Activated naive CD4-positive, alpha-beta T cell treated with anti-CD3 and anti-CD28 coated beads, Interleukin-2, amount 10 ng/mL, durations not matched to agents 7 days and 5 days (primary cell): ENCODE data around the gene RFX8.
"Not testable (repeated sequence)": the region's sequence is repeated elsewhere in the genome, so short reads cannot be mapped to it uniquely, and the experiment has no call there.

Experiments used
- CTCF ChIA-PET: fragments of 350-600 bp; sonication (Branson Sonifier 250); formaldehyde crosslinking; loops from one replicate; lab custom pipeline; 2021; ENCODE audit warnings: antibody characterized with exemption; lab: Charles Lee
- DNase-seq: peaks from one replicate; pipeline ENCODE4 v3.0.0-alpha.2; 2020
- H3K27ac Mint-ChIP-seq: one replicate; pipeline ENCODE4 v1.8.0; 2021; ENCODE audit warnings: mild to moderate bottlenecking, moderate library complexity, mixed read lengths
- H3K27me3 Mint-ChIP-seq: one replicate; pipeline ENCODE4 v1.8.0; 2021; ENCODE audit warnings: mild to moderate bottlenecking, mixed read lengths
- H3K36me3 Mint-ChIP-seq: one replicate; pipeline ENCODE4 v1.8.0; 2021; ENCODE audit warnings: mixed read lengths
- H3K4me1 Mint-ChIP-seq: one replicate; pipeline ENCODE4 v1.8.0; 2021; ENCODE audit warnings: mixed read lengths
- H3K4me3 Mint-ChIP-seq: one replicate; pipeline ENCODE4 v1.8.0; 2021; ENCODE audit warnings: mild to moderate bottlenecking, moderate library complexity, mixed read lengths
- H3K9me3 Mint-ChIP-seq: one replicate; pipeline ENCODE4 v1.8.0; 2021; ENCODE audit warnings: mixed read lengths

RFX8 gene

GRCh38 chr2:101442042-101442666 lies 32.8 kb downstream of the RFX8 start:
- no peak for DNase-seq
- H3K36me3 Mint-ChIP-seq: peaks cover 3% of the 10 kb centered on the region
- no peak overlapping the region for H3K4me3 Mint-ChIP-seq
- peaks cover 9% of the 10 kb centered on the region for H3K4me1 Mint-ChIP-seq
- H3K27ac Mint-ChIP-seq: no peak overlapping the region
- H3K27me3 Mint-ChIP-seq: peaks cover 7% of the 10 kb centered on the region
- peaks cover 8% of the 10 kb centered on the region for H3K9me3 Mint-ChIP-seq
- CTCF ChIA-PET: no interaction called here

- DNase-seq: no peak
- H3K9me3 Mint-ChIP-seq: peaks cover 7% of the 10 kb centered on the region
- CTCF ChIA-PET: interaction anchor here (0.6 kb wide), 1 partner anchor 1954 kb away, joined by 3 read pairs; no protein-coding TSS in a partner anchor
- no peak overlapping the region for H3K27ac Mint-ChIP-seq
- peaks cover 8% of the 10 kb centered on the region for H3K27me3 Mint-ChIP-seq
- H3K4me1 Mint-ChIP-seq: peaks cover 9% of the 10 kb centered on the region
- peaks cover 3% of the 10 kb centered on the region for H3K36me3 Mint-ChIP-seq
- no peak overlapping the region for H3K4me3 Mint-ChIP-seq
Measured at GRCh38 chr2:101440127-101440738, 34.7 kb downstream of the RFX8 start.

- no peaks in the 10 kb centered on the region for H3K36me3 Mint-ChIP-seq
- CTCF ChIA-PET: interaction anchor here (0.6 kb wide), 1 partner anchor 1953 kb away, joined by 3 read pairs; no protein-coding TSS in a partner anchor
- H3K27ac Mint-ChIP-seq: no peak overlapping the region
- peaks cover 9% of the 10 kb centered on the region for H3K4me1 Mint-ChIP-seq
- H3K27me3 Mint-ChIP-seq: peaks cover 12% of the 10 kb centered on the region
- no peak overlapping the region for H3K4me3 Mint-ChIP-seq
- DNase-seq: no peak
- H3K9me3 Mint-ChIP-seq: peaks cover 4% of the 10 kb centered on the region
Measured at GRCh38 chr2:101439716-101440115, 35.2 kb downstream of the RFX8 start.

GRCh38 chr2:101438555-101438954 lies 36.4 kb downstream of the RFX8 start:
- H3K9me3 Mint-ChIP-seq, H3K4me1 Mint-ChIP-seq, H3K27ac Mint-ChIP-seq, H3K36me3 Mint-ChIP-seq, DNase-seq, CTCF ChIA-PET, H3K4me3 Mint-ChIP-seq: not testable (repeated sequence)
- peaks cover 12% of the 10 kb centered on the region for H3K27me3 Mint-ChIP-seq

- H3K4me1 Mint-ChIP-seq: no peaks in the 10 kb centered on the region
- DNase-seq: no peak
- no peak overlapping the region for H3K4me3 Mint-ChIP-seq
- no peak overlapping the region for H3K27ac Mint-ChIP-seq
- H3K27me3 Mint-ChIP-seq: peaks cover 12% of the 10 kb centered on the region
- H3K36me3 Mint-ChIP-seq: no peaks in the 10 kb centered on the region
- H3K9me3 Mint-ChIP-seq: no peaks in the 10 kb centered on the region
- CTCF ChIA-PET: interaction anchor here (1.2 kb wide), 1 partner anchor 448 kb away, joined by 3 read pairs; no protein-coding TSS in a partner anchor
Measured at GRCh38 chr2:101435001-101435862, 39.7 kb downstream of the RFX8 start.

GRCh38 chr2:101433465-101433864 lies 41.4 kb downstream of the RFX8 start:
- H3K4me3 Mint-ChIP-seq: no peak overlapping the region
- no peak overlapping the region for H3K27ac Mint-ChIP-seq
- CTCF ChIA-PET: no interaction called here
- no peaks in the 10 kb centered on the region for H3K36me3 Mint-ChIP-seq
- peaks cover 16% of the 10 kb centered on the region for H3K27me3 Mint-ChIP-seq
- no peaks in the 10 kb centered on the region for H3K9me3 Mint-ChIP-seq
- H3K4me1 Mint-ChIP-seq: no peaks in the 10 kb centered on the region
- DNase-seq: no peak

- no peak overlapping the region for H3K4me3 Mint-ChIP-seq
- DNase-seq: no peak
Measured at GRCh38 chr2:101432411-101433181, 42.3 kb downstream of the RFX8 start.

GRCh38 chr2:101431486-101431885 lies 43.4 kb downstream of the RFX8 start:
- DNase-seq: no peak
- H3K4me3 Mint-ChIP-seq: no peak overlapping the region
- H3K9me3 Mint-ChIP-seq: no peaks in the 10 kb centered on the region
- peaks cover 12% of the 10 kb centered on the region for H3K27me3 Mint-ChIP-seq
- H3K4me1 Mint-ChIP-seq: no peaks in the 10 kb centered on the region
- no peak overlapping the region for H3K27ac Mint-ChIP-seq
- CTCF ChIA-PET: interaction anchor here (0.9 kb wide), 1 partner anchor 13 kb away, joined by 4 read pairs; no protein-coding TSS in a partner anchor
- no peaks in the 10 kb centered on the region for H3K36me3 Mint-ChIP-seq

More at GRCh38 chr2:101432411-101433181, 42.3 kb downstream of the RFX8 start:
- Mint-ChIP-seq H3K36me3 (no peaks in the 10 kb centered on the region), H3K27ac (no peak overlapping the region), H3K4me1 (no peaks in the 10 kb centered on the region), H3K27me3 (peaks cover 16% of the 10 kb centered on the region), H3K9me3 (no peaks in the 10 kb centered on the region)
- CTCF ChIA-PET: no interaction called here

GRCh38 chr2:101430156-101430555 lies 44.8 kb downstream of the RFX8 start:
- no peak overlapping the region for H3K4me3 Mint-ChIP-seq
- H3K27ac Mint-ChIP-seq: no peak overlapping the region
- no peaks in the 10 kb centered on the region for H3K36me3 Mint-ChIP-seq
- H3K27me3 Mint-ChIP-seq: peaks cover 12% of the 10 kb centered on the region
- H3K4me1 Mint-ChIP-seq: no peaks in the 10 kb centered on the region
- no peaks in the 10 kb centered on the region for H3K9me3 Mint-ChIP-seq
- no peak for DNase-seq
- CTCF ChIA-PET: no interaction called here

GRCh38 chr2:101429453-101429852 lies 45.5 kb downstream of the RFX8 start:
- Mint-ChIP-seq H3K4me1 (no peaks in the 10 kb centered on the region), H3K27me3 (peaks cover 8% of the 10 kb centered on the region), H3K27ac (no peak overlapping the region), H3K36me3 (no peaks in the 10 kb centered on the region), H3K4me3 (no peak overlapping the region), H3K9me3 (no peaks in the 10 kb centered on the region)
- no peak for DNase-seq
- CTCF ChIA-PET: no interaction called here

- Mint-ChIP-seq H3K4me3 (no peak overlapping the region), H3K27ac (no peak overlapping the region), H3K9me3 (no peaks in the 10 kb centered on the region), H3K27me3 (peaks cover 8% of the 10 kb centered on the region), H3K36me3 (no peaks in the 10 kb centered on the region), H3K4me1 (no peaks in the 10 kb centered on the region)
- no peak for DNase-seq
- CTCF ChIA-PET: no interaction called here
Measured at GRCh38 chr2:101428422-101429176, 46.3 kb downstream of the RFX8 start.

GRCh38 chr2:101427743-101428142 lies 47.2 kb downstream of the RFX8 start:
- CTCF ChIA-PET: interaction anchor here (1.3 kb wide), 1 partner anchor 396 kb away, joined by 3 read pairs; no protein-coding TSS in a partner anchor
- Mint-ChIP-seq H3K9me3 (no peaks in the 10 kb centered on the region), H3K4me1 (no peaks in the 10 kb centered on the region), H3K27me3 (peaks cover 8% of the 10 kb centered on the region), H3K36me3 (no peaks in the 10 kb centered on the region), H3K4me3 (no peak overlapping the region), H3K27ac (no peak overlapping the region)
- DNase-seq: no peak

- no peak for DNase-seq
- H3K27ac Mint-ChIP-seq: no peak overlapping the region
- no peaks in the 10 kb centered on the region for H3K36me3 Mint-ChIP-seq
- H3K4me1 Mint-ChIP-seq: no peaks in the 10 kb centered on the region
- no peaks in the 10 kb centered on the region for H3K9me3 Mint-ChIP-seq
- H3K27me3 Mint-ChIP-seq: peaks cover 8% of the 10 kb centered on the region
- no peak overlapping the region for H3K4me3 Mint-ChIP-seq
- CTCF ChIA-PET: interaction anchor here (1.3 kb wide), 1 partner anchor 396 kb away, joined by 3 read pairs; no protein-coding TSS in a partner anchor
Measured at GRCh38 chr2:101427240-101427639, 47.7 kb downstream of the RFX8 start.
